HG02571 (cell line): Measurements from ENCODE around the gene UBXN1.

Experiments used
- ATAC-seq: cut with Tn5 transposase; IDR thresholded peaks from one replicate; pipeline ENCODE4 v1.9.1; 2021; ENCODE audit warnings: mild to moderate bottlenecking, moderate library complexity; ENCODE audit not compliant: unreplicated experiment

UBXN1 gene

DNA sequence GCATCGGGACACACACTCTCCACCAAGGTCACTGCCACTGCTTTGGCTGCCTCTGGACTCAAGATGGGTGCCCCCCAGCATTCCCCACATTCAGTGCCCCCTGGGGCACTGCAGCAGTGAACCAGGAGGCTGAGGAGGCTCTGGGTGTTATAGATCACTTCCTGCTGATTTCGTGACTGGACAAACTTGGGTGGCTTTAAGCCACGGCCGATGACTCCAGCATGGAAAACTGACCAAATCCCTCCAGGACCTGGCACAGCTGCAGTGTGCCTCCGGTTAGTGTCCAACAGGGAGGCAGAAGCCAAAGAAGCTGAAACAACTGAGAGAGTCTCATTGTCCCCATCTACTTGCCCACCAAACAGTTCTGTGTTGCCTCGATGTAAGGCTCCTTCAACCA, 31.3 kb downstream of the UBXN1 start:
- no peak for ATAC-seq

DNA sequence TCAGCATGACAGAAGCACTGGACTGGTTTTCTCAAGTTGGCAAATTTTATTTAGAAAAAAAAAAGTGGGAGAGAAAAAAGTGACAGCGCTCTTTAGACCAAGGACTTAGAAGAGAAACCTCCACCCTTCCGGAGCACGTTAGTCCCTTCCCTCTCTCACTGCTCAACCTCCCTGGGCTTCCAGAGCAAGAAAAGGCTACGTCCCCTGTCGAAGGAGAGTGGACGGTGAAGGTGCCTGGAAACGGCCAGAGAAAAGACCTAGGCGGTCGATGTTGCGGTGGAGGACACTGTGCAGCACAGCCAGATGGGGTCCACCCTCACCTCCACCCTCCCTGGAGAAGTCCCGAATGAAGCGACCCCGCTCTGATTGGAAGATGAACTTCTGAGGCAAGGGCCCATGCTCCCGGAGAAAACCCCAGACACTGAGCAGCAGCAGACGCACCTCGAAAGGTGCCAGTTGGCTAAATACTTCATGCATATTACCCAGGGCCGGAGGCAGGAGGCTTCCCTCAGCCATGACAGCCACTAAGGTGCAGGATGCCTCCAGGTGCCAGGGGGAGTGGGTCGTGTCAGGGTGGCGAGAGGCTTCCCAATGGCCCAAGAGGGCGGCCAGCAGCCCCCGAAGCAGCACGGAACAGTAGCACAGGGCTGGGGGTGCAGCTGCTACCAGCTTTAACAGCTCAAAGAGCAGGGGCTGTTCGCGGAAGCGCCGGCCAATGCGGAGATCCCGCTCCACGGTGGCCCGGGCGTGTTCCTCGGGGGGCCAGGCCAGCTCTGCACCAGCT, 31.9 kb downstream of the UBXN1 start:
- ATAC-seq = no peak

DNA sequence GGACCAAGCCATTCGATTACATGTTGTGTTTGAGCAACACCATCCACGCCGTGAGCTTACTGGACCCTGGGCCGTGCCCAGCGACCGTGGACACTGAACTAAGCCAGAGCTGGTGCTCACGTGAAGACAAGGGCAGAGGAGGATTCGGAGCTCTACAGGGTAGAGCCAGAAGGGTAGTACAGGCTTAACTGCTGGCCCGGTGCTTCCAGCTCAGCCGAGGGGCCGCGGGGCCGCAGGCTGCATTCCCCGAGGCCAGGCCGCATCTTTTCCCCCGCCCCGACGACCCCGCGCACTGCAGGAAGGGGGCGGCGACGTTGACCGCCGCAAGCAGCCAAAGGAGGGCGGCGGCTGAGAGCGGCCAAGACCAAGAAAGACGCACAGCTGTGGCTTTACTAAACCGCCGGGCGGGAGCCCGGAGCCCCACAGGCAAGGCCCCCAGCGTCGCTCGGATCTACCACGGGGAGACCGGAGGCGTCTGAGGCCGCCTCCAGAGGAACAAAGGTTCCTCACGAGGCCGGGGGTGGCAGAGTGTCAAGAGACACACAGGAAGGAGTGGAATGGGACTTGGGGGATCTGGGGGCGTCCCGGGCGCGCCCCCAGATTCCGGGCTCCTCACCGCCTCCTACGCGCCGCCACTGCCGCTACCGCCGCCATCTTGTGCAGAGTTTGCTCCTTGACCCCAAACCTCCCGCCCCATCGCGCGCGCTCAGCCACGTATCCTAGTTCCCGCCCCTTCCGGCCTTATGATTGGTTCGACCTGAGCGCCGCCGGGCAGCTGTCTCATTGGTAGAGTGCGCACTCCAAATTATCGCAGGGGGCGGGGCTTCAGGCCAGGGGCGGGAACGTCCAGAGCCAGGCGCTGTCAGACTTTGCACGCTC, 32.7 kb downstream of the UBXN1 start, which contains the start of gene GANAB:
GANAB (minus strand) TSS at position 668 of the 879 bp plus-strand sequence; CDS start at position 654, 14 bp downstream.
- peak; percentile 96 for ATAC-seq

DNA sequence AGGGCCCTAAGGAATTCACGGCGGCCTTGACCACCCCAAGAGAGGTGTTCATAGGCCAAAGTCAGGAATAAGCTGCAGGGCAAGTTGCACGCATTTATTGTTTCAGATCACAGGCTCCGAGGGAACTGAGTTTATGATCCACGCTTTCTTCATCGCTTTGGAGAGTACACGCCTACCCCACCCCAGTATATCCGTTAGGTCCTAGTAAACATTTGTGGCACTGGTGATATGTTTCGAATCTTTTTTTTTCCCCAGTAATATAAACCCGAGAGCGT, 33.3 kb downstream of the UBXN1 start:
- no peak for ATAC-seq

DNA sequence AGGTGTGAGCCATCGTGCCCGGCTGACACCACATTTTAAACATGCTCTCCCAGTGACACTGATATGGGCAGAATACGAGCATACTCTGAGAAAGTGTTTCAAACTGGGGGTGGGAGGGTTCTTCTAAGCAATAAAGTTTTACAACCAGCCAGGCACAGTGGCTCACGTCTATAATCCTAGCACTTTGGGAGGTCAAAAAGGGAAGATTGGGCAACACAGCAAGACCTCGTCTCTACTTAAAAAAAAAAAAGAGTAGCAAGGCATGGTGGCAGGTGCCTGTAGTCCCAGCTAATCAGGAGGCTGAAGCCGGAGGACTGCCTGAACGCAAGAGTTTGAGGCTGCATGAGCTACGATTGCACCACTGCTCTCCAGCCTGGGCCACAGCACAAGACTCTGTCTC, 34.7 kb downstream of the UBXN1 start:
- no peak for ATAC-seq

DNA sequence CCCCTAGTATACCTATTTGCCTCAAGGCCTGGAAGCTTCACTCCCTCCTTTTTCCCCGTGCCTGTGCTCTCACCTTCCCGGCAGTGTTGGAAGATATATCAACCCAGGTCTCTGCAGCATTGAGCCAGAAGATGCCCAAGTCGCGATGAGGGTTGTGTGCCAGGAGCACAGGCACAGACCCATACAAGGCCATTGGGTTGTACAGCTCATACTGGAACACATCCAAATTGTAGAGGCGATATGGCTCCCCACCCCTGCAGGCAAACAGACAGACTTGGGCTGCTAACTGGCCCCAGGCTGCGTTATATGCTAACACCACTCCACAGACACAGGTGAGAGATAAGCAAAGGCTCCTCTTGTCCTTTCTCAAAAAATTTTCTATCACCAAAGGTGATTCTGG, 46.4 kb downstream of the UBXN1 start:
- no peak for ATAC-seq

DNA sequence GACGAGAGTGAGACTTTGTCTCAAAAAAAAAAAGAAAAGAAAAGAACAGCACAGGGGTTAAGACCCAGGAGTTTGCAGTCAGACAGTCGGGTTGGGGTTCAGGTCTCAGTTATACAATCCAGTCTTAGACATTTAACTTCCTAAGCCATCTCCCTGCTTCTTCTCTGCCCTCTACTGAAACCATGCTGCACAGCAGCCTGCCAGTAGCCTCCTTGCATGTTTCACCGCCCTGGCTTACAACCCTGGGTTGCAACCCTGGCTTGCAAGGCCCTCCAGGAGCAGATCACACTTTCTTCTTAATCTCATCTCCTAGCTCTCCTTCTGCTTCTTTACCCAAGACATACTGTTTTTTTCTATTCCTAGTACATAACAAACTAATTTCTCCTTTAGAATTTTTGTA, 51.2 kb downstream of the UBXN1 start:
- no peak for ATAC-seq
